ENCODE measurements around the gene KAZN. TPM values are rescaled to one million over a fixed set of nuclear protein-coding genes. Genes with fewer than 3 reads are reported as not detected.

The KAZN gene
- total and polyA plus RNA-seq, 2 experiments from 2014 or later: 7.9 to 15.6 TPM

DNA sequence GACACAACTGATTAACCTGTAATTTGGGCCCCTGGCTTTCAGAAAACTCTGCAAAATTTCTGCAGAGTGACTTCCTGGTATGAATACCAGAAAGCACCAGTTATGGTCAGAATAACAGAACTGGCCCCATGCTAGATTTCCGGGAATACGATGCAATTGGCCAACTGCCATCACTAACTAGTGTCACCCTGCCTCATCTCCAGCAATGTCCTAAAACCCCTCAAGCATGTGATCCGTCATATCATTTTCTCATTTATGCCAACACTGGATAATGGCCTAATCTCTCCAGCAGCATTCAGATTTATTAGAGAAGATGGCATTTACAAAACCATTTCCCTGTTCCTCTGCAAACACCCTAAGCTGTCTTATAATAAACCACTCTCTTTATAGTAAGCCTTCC lies 15.4 kb downstream of the KAZN start:
- H3K27me3 ChIP-seq: no peaks in the 10 kb centered on the region
- H2AFZ ChIP-seq: no peak overlapping the region
- H3K4me3 ChIP-seq: no peak overlapping the region
- H3K4me1 ChIP-seq (ENCODE audit: insufficient read depth): no peaks in the 10 kb centered on the region
- H3K4me2 ChIP-seq: no peak overlapping the region
- H3K9me3 ChIP-seq (ENCODE audit: low read depth): no peaks in the 10 kb centered on the region
- no peaks in the 10 kb centered on the region for H3K36me3 ChIP-seq (replicated peaks; ENCODE audit: insufficient read depth, low read depth)
- TF ChIP-seq, protein P1, sequence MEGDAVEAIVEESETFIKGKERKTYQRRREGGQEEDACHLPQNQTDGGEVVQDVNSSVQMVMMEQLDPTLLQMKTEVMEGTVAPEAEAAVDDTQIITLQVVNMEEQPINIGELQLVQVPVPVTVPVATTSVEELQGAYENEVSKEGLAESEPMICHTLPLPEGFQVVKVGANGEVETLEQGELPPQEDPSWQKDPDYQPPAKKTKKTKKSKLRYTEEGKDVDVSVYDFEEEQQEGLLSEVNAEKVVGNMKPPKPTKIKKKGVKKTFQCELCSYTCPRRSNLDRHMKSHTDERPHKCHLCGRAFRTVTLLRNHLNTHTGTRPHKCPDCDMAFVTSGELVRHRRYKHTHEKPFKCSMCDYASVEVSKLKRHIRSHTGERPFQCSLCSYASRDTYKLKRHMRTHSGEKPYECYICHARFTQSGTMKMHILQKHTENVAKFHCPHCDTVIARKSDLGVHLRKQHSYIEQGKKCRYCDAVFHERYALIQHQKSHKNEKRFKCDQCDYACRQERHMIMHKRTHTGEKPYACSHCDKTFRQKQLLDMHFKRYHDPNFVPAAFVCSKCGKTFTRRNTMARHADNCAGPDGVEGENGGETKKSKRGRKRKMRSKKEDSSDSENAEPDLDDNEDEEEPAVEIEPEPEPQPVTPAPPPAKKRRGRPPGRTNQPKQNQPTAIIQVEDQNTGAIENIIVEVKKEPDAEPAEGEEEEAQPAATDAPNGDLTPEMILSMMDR (IDR thresholded peaks at IDR 0.05; ENCODE audit: poor library complexity): no peak
- TF ChIP-seq EZH2 (IDR thresholded peaks at IDR 0.05; ENCODE audit: borderline replicate concordance): no peak
- no peak for TF ChIP-seq EZH2phosphoT487 (IDR thresholded peaks at IDR 0.05; ENCODE audit: low read depth, severe bottlenecking, unreplicated experiment)
- H3K27ac ChIP-seq: no peak overlapping the region
- H3K79me2 ChIP-seq: no peaks in the 10 kb centered on the region
- 53% methylated on average over 3 of the region's 3 CpGs for WGBS (ENCODE audit: low lambda C conversion rate, missing lambda C conversion rate)
- no peaks in the 10 kb centered on the region for H4K20me1 ChIP-seq (ENCODE audit: insufficient read depth, poor library complexity, severe bottlenecking)
- DNase-seq (ENCODE audit: low spot score): no peak
- no peaks in the 10 kb centered on the region for H3K9me2 ChIP-seq (replicated peaks; ENCODE audit: insufficient read depth)

DNA sequence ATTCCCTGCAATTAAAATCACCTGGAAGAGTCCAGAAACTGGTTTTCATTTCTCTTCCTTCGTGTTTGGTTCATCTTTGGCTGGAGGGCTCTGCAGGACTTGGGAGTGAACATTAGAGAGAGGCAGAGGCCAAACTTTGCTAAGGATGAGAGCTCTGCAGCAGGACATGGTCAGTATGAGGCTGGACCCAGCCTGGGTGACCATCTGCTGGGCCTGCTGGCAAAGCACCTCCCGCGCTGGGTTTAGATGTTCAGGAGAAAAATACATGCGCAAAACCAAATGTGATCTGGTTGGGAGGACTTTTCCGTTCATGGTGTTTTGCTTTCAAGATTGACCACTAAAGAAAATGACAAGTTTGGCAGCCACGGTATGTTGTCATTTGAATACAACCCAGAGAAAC lies 15.9 kb downstream of the KAZN start:
- Histone ChIP-seq H2AFZ (no peak overlapping the region), H3K36me3 (replicated peaks; ENCODE audit: insufficient read depth, low read depth) (no peaks in the 10 kb centered on the region), H3K27me3 (no peaks in the 10 kb centered on the region), H3K4me1 (ENCODE audit: insufficient read depth) (no peaks in the 10 kb centered on the region), H3K79me2 (no peaks in the 10 kb centered on the region), H4K20me1 (ENCODE audit: insufficient read depth, poor library complexity, severe bottlenecking) (no peaks in the 10 kb centered on the region), H3K9me2 (replicated peaks; ENCODE audit: insufficient read depth) (no peaks in the 10 kb centered on the region), H3K4me2 (no peak overlapping the region), H3K27ac (no peak overlapping the region), H3K9me3 (ENCODE audit: low read depth) (no peaks in the 10 kb centered on the region), H3K4me3 (no peak overlapping the region)
- WGBS (ENCODE audit: low lambda C conversion rate, missing lambda C conversion rate): 85% methylated on average over 6 of the region's 6 CpGs
- DNase-seq (ENCODE audit: low spot score): no peak
- TF ChIP-seq, protein P1 (IDR thresholded peaks at IDR 0.05; ENCODE audit: poor library complexity): no peak
- no peak for TF ChIP-seq EZH2phosphoT487 (IDR thresholded peaks at IDR 0.05; ENCODE audit: low read depth, severe bottlenecking, unreplicated experiment)
- no peak for TF ChIP-seq EZH2 (IDR thresholded peaks at IDR 0.05; ENCODE audit: borderline replicate concordance)

DNA sequence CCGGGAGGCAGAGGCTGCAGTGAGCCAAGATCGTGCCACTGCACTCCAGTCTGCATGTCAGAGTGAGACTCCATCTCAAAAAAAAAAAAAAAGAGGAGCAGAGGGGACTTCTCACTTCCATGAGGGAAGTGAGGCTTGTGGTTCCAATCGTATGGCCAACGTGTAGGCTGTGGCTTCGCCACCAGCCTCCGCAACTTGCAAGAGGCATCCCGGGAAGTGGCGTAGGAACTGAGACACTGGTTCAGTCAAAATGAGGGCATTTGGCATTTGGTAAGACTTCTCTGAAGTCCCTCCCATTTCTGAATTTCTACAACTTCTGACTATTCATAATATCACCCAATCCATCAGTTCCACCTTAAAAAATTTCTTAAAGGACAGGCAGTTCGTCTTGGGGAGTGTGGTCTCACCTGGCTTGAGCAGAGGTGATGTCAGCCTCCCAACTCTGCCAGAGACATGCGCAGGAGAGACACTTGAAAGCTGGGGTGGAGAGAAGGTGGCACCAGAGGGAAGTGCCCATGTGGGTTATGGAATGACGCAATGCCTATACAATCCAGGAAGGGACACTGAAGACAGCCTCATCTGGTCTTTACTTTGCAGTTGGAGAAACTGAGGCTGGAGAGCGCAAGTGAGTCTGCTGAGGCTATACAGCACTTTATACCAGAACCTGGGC lies 17.2 kb downstream of the KAZN start:
- 95% methylated on average over 12 of the region's 12 CpGs for WGBS (ENCODE audit: low lambda C conversion rate, missing lambda C conversion rate)

More for the DNA sequence above, 17.2 kb downstream of the KAZN start:
- Histone ChIP-seq H3K9me2 (replicated peaks; ENCODE audit: insufficient read depth) (no peaks in the 10 kb centered on the region), H3K36me3 (replicated peaks; ENCODE audit: insufficient read depth, low read depth) (no peaks in the 10 kb centered on the region), H3K4me2 (no peak overlapping the region), H3K27ac (no peak overlapping the region), H3K27me3 (no peaks in the 10 kb centered on the region), H3K79me2 (no peaks in the 10 kb centered on the region), H2AFZ (no peak overlapping the region), H3K9me3 (ENCODE audit: low read depth) (no peaks in the 10 kb centered on the region), H4K20me1 (ENCODE audit: insufficient read depth, poor library complexity, severe bottlenecking) (no peaks in the 10 kb centered on the region), H3K4me1 (ENCODE audit: insufficient read depth) (no peaks in the 10 kb centered on the region), H3K4me3 (no peak overlapping the region)
- no peak for TF ChIP-seq EZH2phosphoT487 (IDR thresholded peaks at IDR 0.05; ENCODE audit: low read depth, severe bottlenecking, unreplicated experiment)
- TF ChIP-seq, protein P1 (IDR thresholded peaks at IDR 0.05; ENCODE audit: poor library complexity): no peak
- no peak for DNase-seq (ENCODE audit: low spot score)
